ACC112 (cell line): ENCODE results near the gene ISOC1.

Source experiments
- H2AFZ ChIP-seq: fragments of 200-600 bp; sonication (generic); one replicate; pipeline ENCODE4 v1.6.0; 2017; ENCODE audit warnings: antibody characterized with exemption, low read length; ENCODE audit not compliant: unreplicated experiment
- H3K27ac ChIP-seq: fragments of 200-600 bp; sonication (generic); 2 replicates; pipeline ENCODE4 v1.5.1; 2014; ENCODE audit warnings: low read depth, mild to moderate bottlenecking, antibody characterized with exemption, low read length, moderate library complexity
- H3K27me3 ChIP-seq: fragments of 200-600 bp; sonication (generic); 2 replicates; pipeline ENCODE4 v1.6.1; 2014; ENCODE audit warnings: mild to moderate bottlenecking, antibody characterized with exemption, low read length, moderate library complexity, mixed read lengths; ENCODE audit not compliant: insufficient read depth
- H3K36me3 ChIP-seq: fragments of 200-600 bp; sonication (generic); 2 replicates; pipeline ENCODE4 v1.6.1; 2016; ENCODE audit warnings: mild to moderate bottlenecking, antibody characterized with exemption, low read length, moderate library complexity, mixed read lengths; ENCODE audit not compliant: insufficient read depth
- H3K4me1 ChIP-seq: fragments of 200-600 bp; sonication (generic); one replicate; pipeline ENCODE4 v1.6.1; 2016; ENCODE audit warnings: low read length, mixed read lengths; ENCODE audit not compliant: insufficient read depth, unreplicated experiment, control insufficient read depth
- H3K4me3 ChIP-seq: fragments of 200-600 bp; sonication (generic); 2 replicates; pipeline ENCODE4 v1.5.1; 2014; ENCODE audit warnings: mild to moderate bottlenecking, low read depth, low read length
- H3K79me2 ChIP-seq: fragments of 200-600 bp; sonication (generic); one replicate; pipeline ENCODE4 v1.6.0; 2016; ENCODE audit warnings: low read length; ENCODE audit not compliant: control insufficient read depth, unreplicated experiment, insufficient read depth

Gene ISOC1

DNA sequence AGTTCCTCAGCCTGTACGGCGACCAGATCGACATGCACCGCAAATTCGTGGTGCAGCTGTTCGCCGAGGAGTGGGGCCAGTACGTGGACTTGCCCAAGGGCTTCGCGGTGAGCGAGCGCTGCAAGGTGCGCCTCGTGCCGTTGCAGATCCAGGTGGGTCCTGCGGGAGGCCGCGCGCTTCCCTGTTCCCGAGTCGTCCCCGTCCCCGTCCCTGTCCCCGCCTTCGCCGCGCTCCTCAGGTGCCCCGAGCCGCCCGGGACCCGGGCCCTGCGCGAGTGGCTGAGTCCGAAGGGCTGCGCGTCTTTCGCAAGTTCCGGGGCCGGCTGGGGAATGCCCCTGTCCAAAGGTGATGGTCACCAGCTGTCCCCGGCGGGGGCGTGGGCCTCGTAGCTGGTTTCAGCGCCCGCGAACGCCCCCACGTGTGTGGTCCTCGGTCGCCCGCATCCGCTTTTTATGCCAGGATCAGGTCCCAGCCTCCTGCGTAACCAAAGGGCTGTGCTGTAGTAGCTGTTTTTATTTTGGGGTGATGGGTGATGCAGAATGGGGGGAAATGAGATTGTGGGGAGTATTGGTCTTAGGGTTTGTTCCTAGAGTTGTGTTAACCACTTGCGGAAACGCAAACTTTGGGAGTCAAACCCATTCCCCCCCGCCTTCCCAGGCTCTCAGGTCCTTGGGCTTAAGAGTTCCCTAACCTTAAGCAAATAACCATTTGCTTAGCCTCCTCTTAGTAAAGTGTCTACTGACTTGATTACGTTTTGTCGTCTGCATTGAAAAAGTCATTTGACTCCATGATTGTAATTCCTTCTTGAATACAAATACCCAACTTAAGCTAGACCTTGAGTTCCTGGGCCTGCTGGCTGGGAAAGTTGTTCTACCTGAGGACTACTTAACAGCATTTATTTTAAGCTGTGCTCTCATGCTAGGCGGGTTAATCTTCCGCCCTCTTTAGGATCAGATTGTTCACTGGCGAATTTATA lies 663 bp downstream of the ISOC1 start:
- H2AFZ ChIP-seq, result peak overlapping the region; percentile 94
- peak overlapping the region; percentile 79 for H3K4me3 ChIP-seq
- H3K79me2 ChIP-seq, result peaks cover 6% of the 10 kb centered on the region
- no peak overlapping the region for H3K27ac ChIP-seq
- H3K27me3 ChIP-seq, result peaks cover 4% of the 10 kb centered on the region; the same call in 1 of the 2 replicates
- H3K36me3 ChIP-seq, result no peaks in the 10 kb centered on the region
- H3K4me1 ChIP-seq, result peaks cover 10% of the 10 kb centered on the region

DNA sequence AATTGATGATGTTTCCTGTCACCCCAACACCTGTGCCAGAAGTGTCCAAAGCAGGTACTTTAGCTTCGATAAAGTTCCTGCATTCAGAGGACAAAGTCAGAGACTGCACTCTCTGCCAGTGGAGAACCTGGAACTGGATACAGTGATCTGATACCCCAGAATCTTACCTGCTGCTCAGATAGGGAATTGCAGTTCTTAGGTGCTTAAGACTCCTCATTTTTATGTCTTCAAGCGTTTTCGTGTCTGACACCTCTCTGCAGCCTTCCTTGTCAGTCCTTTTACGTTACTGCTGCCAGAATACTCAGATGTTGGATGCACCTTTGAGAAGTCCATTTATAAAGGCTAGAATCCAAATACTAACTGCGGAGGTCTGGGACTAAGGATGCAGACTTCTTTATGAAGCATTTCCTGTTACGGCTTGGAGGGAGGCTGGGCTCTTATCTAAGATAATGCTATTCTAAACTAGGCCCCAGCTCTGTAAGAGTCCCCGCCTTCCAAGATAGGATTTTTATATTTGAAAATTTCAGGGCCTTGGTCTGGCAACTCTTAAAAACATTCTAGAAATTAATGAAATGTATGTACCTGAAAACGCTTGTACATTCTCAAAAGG lies 1.9 kb downstream of the ISOC1 start:
- H2AFZ ChIP-seq, result no peak overlapping the region
- H3K79me2 ChIP-seq, result peaks cover 6% of the 10 kb centered on the region
- H3K4me1 ChIP-seq, result peaks cover 10% of the 10 kb centered on the region
- H3K36me3 ChIP-seq, result no peaks in the 10 kb centered on the region
- H3K27ac ChIP-seq, result no peak overlapping the region
- H3K27me3 ChIP-seq, result peaks cover 4% of the 10 kb centered on the region; the same call in 1 of the 2 replicates
- H3K4me3 ChIP-seq, result no peak overlapping the region

DNA sequence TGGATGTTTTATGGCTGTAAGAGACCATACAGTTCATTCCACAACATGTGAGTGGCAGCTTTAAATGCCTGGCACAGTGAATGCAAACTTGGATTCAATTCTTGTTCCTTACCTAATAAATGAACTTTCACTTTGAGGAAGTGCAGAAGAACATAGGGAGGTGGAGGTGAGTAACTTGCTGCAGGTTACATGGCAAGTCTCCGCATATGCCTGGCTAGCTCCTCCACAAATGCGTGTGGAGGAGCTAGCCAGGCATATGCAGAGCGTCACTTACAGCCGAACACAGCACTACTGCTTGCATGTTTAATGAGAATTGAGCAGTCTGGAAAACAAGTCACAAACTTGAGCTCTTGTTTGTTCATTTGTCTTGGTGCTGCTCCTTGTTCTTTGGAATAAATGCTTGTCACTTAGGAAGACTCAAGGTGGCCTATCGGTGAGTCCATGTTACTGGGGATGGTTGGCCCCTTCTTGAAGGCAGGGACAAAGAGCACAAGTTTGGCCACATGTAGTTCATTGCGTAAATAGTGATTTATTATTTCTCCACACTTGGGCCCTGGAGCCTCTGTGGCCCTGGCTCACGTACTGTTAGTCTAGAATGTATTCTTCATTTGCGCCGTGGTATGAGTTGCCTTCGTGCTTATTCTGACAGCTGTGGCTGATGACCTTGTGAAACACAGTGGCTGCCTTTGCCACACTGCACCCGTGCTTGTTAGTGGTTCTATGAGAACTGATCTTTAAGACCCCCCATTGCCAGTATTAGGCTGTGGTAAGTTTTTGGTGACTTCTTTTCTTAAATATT lies 3.1 kb downstream of the ISOC1 start:
- no peak overlapping the region for H3K27ac ChIP-seq
- H3K79me2 ChIP-seq, result peaks cover 6% of the 10 kb centered on the region
- peaks cover 10% of the 10 kb centered on the region for H3K4me1 ChIP-seq
- H2AFZ ChIP-seq, result no peak overlapping the region
- H3K27me3 ChIP-seq, result no peaks in the 10 kb centered on the region
- no peak overlapping the region for H3K4me3 ChIP-seq
- no peaks in the 10 kb centered on the region for H3K36me3 ChIP-seq

DNA sequence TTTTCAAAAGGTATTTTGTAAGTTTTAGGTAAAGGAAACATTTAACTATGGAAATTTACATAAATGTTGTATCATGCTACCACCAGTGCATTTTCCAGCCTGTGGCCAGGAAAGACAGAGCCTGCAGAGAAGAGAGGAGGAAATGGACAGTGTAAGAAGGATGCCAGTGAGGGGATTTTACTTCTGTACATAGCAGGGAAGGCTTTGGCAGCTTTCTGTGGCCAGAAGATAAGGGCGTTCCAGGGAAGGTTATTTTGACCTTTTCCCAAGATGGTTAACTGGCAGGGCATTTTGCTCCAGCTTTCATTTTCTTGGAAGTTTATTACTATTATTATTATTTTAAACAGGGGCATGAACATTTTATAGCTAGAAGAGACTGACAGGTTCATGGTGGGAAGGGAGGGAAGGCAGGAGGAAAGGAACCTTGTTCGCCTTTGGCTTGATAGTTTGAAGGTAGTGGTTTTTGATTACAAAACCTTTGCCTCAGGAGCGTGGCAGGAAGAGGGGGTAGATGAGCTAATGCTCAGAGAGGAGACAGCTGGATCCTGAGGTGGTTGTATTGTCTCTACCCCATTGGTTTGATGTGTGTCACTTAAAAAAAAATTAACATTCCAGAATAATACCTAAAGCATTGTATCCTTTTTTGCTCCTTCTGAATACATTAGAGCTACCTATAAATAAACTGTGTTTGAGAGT lies 4.1 kb downstream of the ISOC1 start:
- Histone ChIP-seq H3K27me3 (no peaks in the 10 kb centered on the region), H3K36me3 (no peaks in the 10 kb centered on the region), H3K79me2 (peaks cover 6% of the 10 kb centered on the region), H3K4me3 (no peak overlapping the region), H3K4me1 (peaks cover 10% of the 10 kb centered on the region), H3K27ac (no peak overlapping the region), H2AFZ (no peak overlapping the region)

DNA sequence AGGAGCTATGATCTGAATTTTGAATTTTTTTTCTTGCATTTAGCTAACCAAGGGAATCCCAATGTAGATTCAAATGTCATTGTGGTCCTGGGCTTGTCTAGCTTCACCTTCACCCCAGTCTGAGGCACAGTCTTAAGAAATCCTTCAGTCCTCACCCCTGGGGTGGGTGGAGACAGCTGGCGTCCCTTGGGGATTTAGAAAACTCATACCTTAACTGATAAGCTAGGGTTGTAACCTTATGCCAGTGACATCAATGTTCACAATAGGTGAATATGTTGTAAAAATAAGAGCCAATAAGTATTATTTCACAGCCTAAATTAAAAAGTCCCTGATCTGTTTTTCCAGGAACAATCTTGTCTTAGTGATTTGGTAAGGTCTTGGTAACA lies 4.6 kb downstream of the ISOC1 start:
- no peaks in the 10 kb centered on the region for H3K27me3 ChIP-seq
- H3K4me3 ChIP-seq, result no peak overlapping the region
- peaks cover 10% of the 10 kb centered on the region for H3K4me1 ChIP-seq
- H3K79me2 ChIP-seq, result peaks cover 6% of the 10 kb centered on the region
- H2AFZ ChIP-seq, result no peak overlapping the region
- H3K27ac ChIP-seq, result no peak overlapping the region
- H3K36me3 ChIP-seq, result no peaks in the 10 kb centered on the region

DNA sequence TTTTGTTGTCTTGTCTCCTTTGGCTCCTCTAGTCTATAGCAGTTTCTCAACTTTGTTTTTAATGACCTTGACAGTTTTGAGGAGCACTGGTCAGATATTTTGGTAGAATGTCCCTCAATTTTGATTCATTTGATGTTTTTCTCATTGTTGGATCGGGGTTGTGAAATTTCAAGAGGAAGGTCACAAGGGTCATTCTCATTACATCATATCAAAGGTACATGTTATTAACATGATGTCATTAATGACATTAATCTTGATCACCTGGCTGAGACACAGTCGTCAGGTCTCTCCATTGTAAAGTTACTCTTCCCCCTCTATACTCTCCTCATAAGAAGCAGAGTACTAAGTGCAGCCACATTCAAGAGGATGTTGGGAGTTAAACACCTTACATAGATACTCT lies 7.2 kb downstream of the ISOC1 start:
- no peak overlapping the region for H3K27ac ChIP-seq
- no peaks in the 10 kb centered on the region for H3K27me3 ChIP-seq
- H3K36me3 ChIP-seq, result 0 out of 2 replicates have a peak, but pooled peaks cover 3% of the 10 kb centered on the region
- H2AFZ ChIP-seq, result no peak overlapping the region
- no peak overlapping the region for H3K4me3 ChIP-seq
- H3K79me2 ChIP-seq, result peaks cover 6% of the 10 kb centered on the region
- peaks cover 5% of the 10 kb centered on the region for H3K4me1 ChIP-seq

DNA sequence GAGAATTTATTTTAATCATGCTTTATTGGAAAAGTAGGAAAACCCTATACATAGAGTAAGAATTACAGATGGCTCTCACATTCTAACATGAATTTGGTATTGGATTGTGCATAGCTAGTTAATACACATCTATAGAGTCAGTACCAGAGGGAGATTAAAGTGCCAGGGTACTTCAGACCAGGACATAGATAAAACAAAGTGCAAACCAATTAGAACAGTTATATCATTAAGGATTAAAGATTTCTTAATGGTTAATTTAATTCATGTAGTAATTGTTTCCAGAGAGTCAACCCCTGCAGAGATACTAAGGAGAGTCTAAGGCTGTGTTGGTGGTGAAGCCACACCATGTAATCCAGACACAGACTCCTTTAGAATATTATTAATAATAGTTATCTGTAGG lies 8.8 kb downstream of the ISOC1 start:
- Histone ChIP-seq H3K4me1 (peaks cover 5% of the 10 kb centered on the region), H3K27me3 (no peaks in the 10 kb centered on the region), H3K27ac (no peak overlapping the region), H3K4me3 (no peak overlapping the region), H2AFZ (no peak overlapping the region), H3K79me2 (no peaks in the 10 kb centered on the region), H3K36me3 (0 out of 2 replicates have a peak, but pooled peaks cover 3% of the 10 kb centered on the region)

DNA sequence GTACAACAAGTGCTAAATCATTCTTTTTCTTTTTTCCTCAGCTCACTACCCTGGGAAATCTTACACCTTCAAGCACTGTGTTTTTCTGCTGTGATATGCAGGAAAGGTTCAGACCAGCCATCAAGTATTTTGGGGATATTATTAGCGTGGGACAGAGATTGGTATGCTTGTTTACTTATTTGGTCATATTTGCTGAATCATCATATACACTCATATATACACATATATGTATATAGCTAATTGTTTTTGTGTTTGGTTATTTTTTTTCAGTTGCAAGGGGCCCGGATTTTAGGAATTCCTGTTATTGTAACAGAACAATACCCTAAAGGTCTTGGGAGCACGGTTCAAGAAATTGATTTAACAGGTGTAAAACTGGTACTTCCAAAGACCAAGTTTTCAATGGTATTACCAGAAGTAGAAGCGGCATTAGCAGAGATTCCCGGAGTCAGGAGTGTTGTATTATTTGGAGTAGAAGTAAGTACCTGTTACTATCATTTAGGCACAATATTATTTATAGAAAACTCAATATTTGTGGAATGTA lies 10.4 kb downstream of the ISOC1 start:
- 0 out of 2 replicates have a peak, but pooled peaks cover 3% of the 10 kb centered on the region for H3K36me3 ChIP-seq
- no peaks in the 10 kb centered on the region for H3K27me3 ChIP-seq
- H3K79me2 ChIP-seq, result no peaks in the 10 kb centered on the region
- no peak overlapping the region for H3K27ac ChIP-seq
- no peaks in the 10 kb centered on the region for H3K4me1 ChIP-seq
- no peak overlapping the region for H3K4me3 ChIP-seq
- no peak overlapping the region for H2AFZ ChIP-seq

DNA sequence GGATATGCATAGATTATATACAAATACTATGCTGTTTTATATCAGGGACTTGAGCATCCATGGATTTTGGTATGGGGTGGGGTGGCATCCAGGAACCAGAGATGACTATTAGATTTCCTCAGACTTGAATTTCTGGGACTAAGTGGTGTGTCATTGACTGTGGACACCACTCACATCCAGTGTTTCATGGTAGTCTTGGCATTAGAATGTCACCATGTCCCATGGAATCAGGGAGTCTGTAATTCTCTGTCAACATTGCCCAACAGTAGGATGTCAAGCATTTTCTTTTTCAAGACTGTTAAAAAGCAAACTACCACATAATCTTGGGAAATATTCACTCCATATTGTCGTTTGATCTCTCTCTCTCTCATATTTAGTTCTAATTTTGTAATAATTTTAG lies 13.1 kb downstream of the ISOC1 start:
- no peak overlapping the region for H3K27ac ChIP-seq
- H3K79me2 ChIP-seq, result no peaks in the 10 kb centered on the region
- H2AFZ ChIP-seq, result no peak overlapping the region
- no peaks in the 10 kb centered on the region for H3K4me1 ChIP-seq
- H3K36me3 ChIP-seq, result 0 out of 2 replicates have a peak, but pooled peaks cover 3% of the 10 kb centered on the region
- no peak overlapping the region for H3K4me3 ChIP-seq
- H3K27me3 ChIP-seq, result no peaks in the 10 kb centered on the region

DNA sequence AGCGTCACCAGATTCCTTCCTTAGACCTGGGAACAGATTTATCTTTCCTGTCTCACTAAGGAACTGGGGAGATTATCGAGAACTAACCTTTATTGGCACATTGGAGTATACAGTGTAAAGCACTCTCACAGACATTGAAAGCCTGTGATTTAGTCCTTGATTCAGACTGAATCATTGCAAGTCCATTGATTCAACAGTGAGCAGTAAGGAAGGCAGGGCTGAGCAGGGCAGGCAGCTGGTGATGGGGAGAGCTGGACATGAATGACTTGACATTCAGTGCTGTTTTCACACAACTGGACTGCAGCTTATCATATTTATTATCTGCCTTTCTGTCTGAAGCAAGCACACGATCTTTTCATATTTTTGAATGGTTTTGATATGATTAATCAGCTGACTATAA lies 16.2 kb downstream of the ISOC1 start:
- Histone ChIP-seq H3K27ac (no peak overlapping the region), H3K4me3 (no peak overlapping the region), H3K79me2 (no peaks in the 10 kb centered on the region), H3K27me3 (no peaks in the 10 kb centered on the region), H3K4me1 (no peaks in the 10 kb centered on the region), H2AFZ (no peak overlapping the region), H3K36me3 (no peaks in the 10 kb centered on the region)
